A549 (cell line): Measurements from ENCODE around the gene EYA2. TPM values are rescaled to one million over a fixed set of nuclear protein-coding genes. Genes with fewer than 3 reads are reported as not detected.

ENCODE experiments used
- ATAC-seq, 2 experiments: fragments of 200-7000 bp in 1 of 2; fragments of >200 bp in 1 of 2; cut with Nextera tagmentation in 1 of 2; cut with Tn5 transposase in 1 of 2; 3 replicates each; pipeline versions ENCODE4 v1.8.0 to v1.9.1; 2018 to 2020; ENCODE audit warnings: mild to moderate bottlenecking in 1 of 2, moderate library complexity in 1 of 2
- CTCF ChIA-PET: fragments of 300-600 bp; sonication (Branson Sonifier 250); formaldehyde crosslinking; extraction: SDS; loops from one replicate; lab custom pipeline; 2021; ENCODE audit warnings: antibody characterized with exemption, inconsistent platforms; lab: Yijun Ruan, JAX
- POLR2A ChIA-PET: fragments of 350-600 bp; formaldehyde crosslinking; extraction: SDS; loops from one replicate; lab custom pipeline; 2021; ENCODE audit warnings: antibody characterized with exemption, inconsistent platforms; lab: Yijun Ruan, JAX
- DNase-seq, 2 experiments: peaks; one replicate each; pipeline versions ENCODE4 v3.0.0 to v3.0.0-alpha.2; 2011 to 2016; ENCODE audit warnings: low read depth in 1 of 2, low spot score in 1 of 2
- FAIRE-seq: peaks from 2 replicates; lab custom pipeline; 2011; peaks lifted over from hg19 to GRCh38; lab: Jason Lieb, UNC
- H3K27ac ChIP-seq, 2 experiments: fragments of >200 bp; sonication (Bioruptor Twin); formaldehyde crosslinking; 3 replicates each; pipeline ENCODE4 v1.5.1; 2016 to 2017
- H3K4me1 ChIP-seq: fragments of >200 bp; sonication (Bioruptor Twin); formaldehyde crosslinking; 3 replicates; pipeline ENCODE4 v1.6.1; 2016
- H3K4me2 ChIP-seq: fragments of >200 bp; sonication (Bioruptor Twin); formaldehyde crosslinking; 3 replicates; pipeline ENCODE4 v1.6.1; 2016
- H3K4me3 ChIP-seq: fragments of >200 bp; sonication (Bioruptor Twin); formaldehyde crosslinking; 3 replicates; pipeline ENCODE4 v1.5.1; 2016
- H3K9me3 ChIP-seq: fragments of >200 bp; sonication (Bioruptor Twin); formaldehyde crosslinking; 3 replicates; pipeline ENCODE4 v1.6.1; 2016
- CBX8 ChIP-seq: fragments of 200-600 bp; sonication (generic); IDR thresholded peaks from 2 replicates; pipeline ENCODE4 v1.6.1; 2016
- CHD2 ChIP-seq: fragments of 150-350 bp; IDR thresholded peaks from 2 replicates; pipeline ENCODE4 v1.6.1; 2014; ENCODE audit warnings: low read length; ENCODE audit not compliant: partially characterized antibody
- CHD4 ChIP-seq: fragments of 200-600 bp; sonication (generic); IDR thresholded peaks from 2 replicates; pipeline ENCODE4 v1.6.1; 2016; ENCODE audit warnings: antibody characterized with exemption, mild to moderate bottlenecking, borderline replicate concordance
- FOSL2 ChIP-seq, 2 experiments: fragments of 450-650 bp in 1 of 2; fragments of >200 bp in 1 of 2; sonication (Bioruptor Twin) in 1 of 2; formaldehyde crosslinking; IDR thresholded peaks; 2 replicates each; pipeline versions ENCODE4 v1.5.0 to v1.6.1; 2016 to 2020; ENCODE audit warnings: mild to moderate bottlenecking in 1 of 2, moderate library complexity in 1 of 2
- HDAC2 ChIP-seq: fragments of 200-600 bp; sonication (generic); IDR thresholded peaks from 2 replicates; pipeline ENCODE4 v1.6.1; 2016
- HOXA7 ChIP-seq: fragments of 250-450 bp; sonication (Bioruptor Pico); IDR thresholded peaks from 2 replicates; pipeline ENCODE4 v1.5.0; 2020; ENCODE audit warnings: mild to moderate bottlenecking, moderate library complexity
- HOXB5 ChIP-seq: fragments of 250-450 bp; sonication (Bioruptor Pico); IDR thresholded peaks from 2 replicates; pipeline ENCODE4 v1.5.0; 2020; ENCODE audit warnings: mild to moderate bottlenecking, moderate library complexity
- KDM1A ChIP-seq: fragments of 200-600 bp; sonication (generic); IDR thresholded peaks from 2 replicates; pipeline ENCODE4 v1.6.1; 2016; ENCODE audit warnings: low read depth, mild to moderate bottlenecking
- MAZ ChIP-seq: fragments of 150-350 bp; IDR thresholded peaks from 2 replicates; pipeline ENCODE4 v1.6.1; 2014; ENCODE audit warnings: antibody characterized with exemption, low read depth, low read length, borderline replicate concordance
- NFE2L2 ChIP-seq: fragments of 150-350 bp; conservative IDR thresholded peaks from 2 replicates; pipeline ENCODE4 v1.6.1; 2014; ENCODE audit warnings: low read length
- PHF8 ChIP-seq: fragments of 200-600 bp; sonication (generic); IDR thresholded peaks from 2 replicates; pipeline ENCODE4 v1.6.1; 2016; ENCODE audit warnings: low read depth, mild to moderate bottlenecking, antibody characterized with exemption, moderate library complexity, borderline replicate concordance
- POLR2AphosphoS2 ChIP-seq: conservative IDR thresholded peaks from 2 replicates; pipeline ENCODE4 v1.6.1; 2012; ENCODE audit warnings: low read length, improper control_type of control experiment, inconsistent platforms
- RAD21 ChIP-seq, 2 experiments: fragments of >200 bp in 1 of 2; sonication (Bioruptor Twin) in 1 of 2; formaldehyde crosslinking in 1 of 2; IDR thresholded peaks in 1 of 2; conservative IDR thresholded peaks in 1 of 2; 2 replicates in 1 of 2; 3 replicates in 1 of 2; pipeline ENCODE4 v1.6.1; 2012 to 2018; ENCODE audit warnings: inconsistent platforms in 1 of 2
- ZFP36 ChIP-seq: fragments of 450-650 bp; IDR thresholded peaks from 2 replicates; pipeline ENCODE4 v1.6.1; 2014; ENCODE audit warnings: borderline replicate concordance; ENCODE audit not compliant: partially characterized antibody
- ZNF302 ChIP-seq: fragments of 250-450 bp; sonication (Bioruptor Pico); IDR thresholded peaks from 2 replicates; pipeline ENCODE4 v1.9.0; 2021; ENCODE audit warnings: inconsistent platforms, mild to moderate bottlenecking, moderate library complexity
- whole genome bisulfite sequencing: methylation state at CpG from one replicate; pipeline ENCODE4 v1.1.6; 2017; ENCODE audit errors: missing lambda C conversion rate; 5-methylcytosine and 5-hydroxymethylcytosine counted together
- polyA plus RNA-seq, 4 experiments: library from polyadenylated mRNA; depleted of rRNA in 3 of 4; stranded (reverse); fragments of >200 nt; fragmentation: RNase III in 1 of 4; extraction: RNeasy Plus Mini Kit Qiagen cat#74134 plus additional on column Dnase treatment in 1 of 4; gene quantifications; 2 replicates in 3 of 4; 3 replicates in 1 of 4; pipeline ENCODE4 v1.2.3, GENCODE V29; 2011 to 2017
- TF ChIP-seq, protein P1 (sequence below): fragments of 250-450 bp; sonication (Bioruptor Pico); IDR thresholded peaks from 2 replicates; pipeline ENCODE4 v1.5.0; 2020; ENCODE audit warnings: low read depth, mild to moderate bottlenecking, moderate library complexity
- TF ChIP-seq, protein P2 (sequence below): fragments of 200-600 bp; sonication (generic); IDR thresholded peaks from 2 replicates; pipeline ENCODE4 v1.6.1; 2016; ENCODE audit warnings: antibody characterized with exemption, mild to moderate bottlenecking, moderate library complexity
- TF ChIP-seq, protein P3 (sequence below): fragments of >200 bp; sonication (Bioruptor Twin); formaldehyde crosslinking; IDR thresholded peaks from 3 replicates; pipeline ENCODE4 v1.5.1; 2016
- TF ChIP-seq, protein P4 (sequence below): fragments of 450-650 bp; IDR thresholded peaks from 2 replicates; pipeline ENCODE4 v1.6.1; 2014; ENCODE audit warnings: antibody characterized with exemption
- TF ChIP-seq, protein P5 (sequence below): fragments of 150-350 bp; IDR thresholded peaks from 2 replicates; pipeline ENCODE4 v1.6.1; 2014; ENCODE audit warnings: low read depth, mild to moderate bottlenecking, low read length

The EYA2 gene
- polyA plus RNA-seq, 2 of the 4 experiments (the other 2 are of a cell fraction), result 4.5 to 4.6 TPM

DNA sequence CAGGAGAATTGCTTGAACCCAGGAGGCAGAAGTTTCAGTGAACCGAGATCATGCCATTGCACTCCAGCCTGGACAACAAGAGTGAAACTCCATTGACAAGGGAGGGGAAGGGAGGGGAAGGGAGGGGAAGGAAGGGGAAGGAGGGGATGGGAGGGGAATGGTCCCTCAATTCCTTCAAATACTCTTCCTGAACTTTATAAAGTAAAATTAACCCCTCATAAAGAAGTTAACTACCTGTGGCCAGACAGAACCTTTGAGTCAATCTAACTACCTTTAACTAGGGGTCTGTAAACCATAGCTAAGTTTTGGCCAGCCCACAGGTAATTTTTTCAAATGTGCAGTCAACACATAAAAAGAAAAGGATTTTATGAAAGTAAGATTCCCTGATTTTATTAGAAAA, 330.8 kb downstream of the EYA2 start (continued):
- TF ChIP-seq, protein P1, sequence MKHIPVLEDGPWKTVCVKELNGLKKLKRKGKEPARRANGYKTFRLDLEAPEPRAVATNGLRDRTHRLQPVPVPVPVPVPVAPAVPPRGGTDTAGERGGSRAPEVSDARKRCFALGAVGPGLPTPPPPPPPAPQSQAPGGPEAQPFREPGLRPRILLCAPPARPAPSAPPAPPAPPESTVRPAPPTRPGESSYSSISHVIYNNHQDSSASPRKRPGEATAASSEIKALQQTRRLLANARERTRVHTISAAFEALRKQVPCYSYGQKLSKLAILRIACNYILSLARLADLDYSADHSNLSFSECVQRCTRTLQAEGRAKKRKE (CRISPR knock-in tag), result no peak
- TF ChIP-seq, all 56 proteins: peak for 0

DNA sequence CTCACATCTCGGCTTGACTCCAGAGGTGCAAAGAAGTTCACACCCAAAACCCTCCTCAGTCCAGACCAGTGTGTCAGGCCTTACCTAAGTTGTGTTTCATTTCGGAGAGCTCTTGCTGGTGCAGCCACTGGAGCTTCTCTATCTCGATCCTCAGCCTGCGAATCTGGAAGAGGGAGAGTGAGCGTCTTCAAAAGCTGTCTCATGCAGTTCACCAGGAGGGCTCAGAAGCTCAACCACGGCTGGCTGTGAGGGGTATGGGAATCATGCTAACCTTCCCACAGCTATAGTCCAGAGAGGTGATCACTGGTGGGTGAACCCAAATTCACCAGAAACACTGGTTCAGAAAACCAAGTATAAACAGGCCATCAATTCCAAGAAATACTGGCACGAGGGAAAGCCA, 332.5 kb downstream of the EYA2 start:
- CTCF ChIA-PET, result interaction anchor here (0.7 to 1.3 kb wide), 5 partner anchors 9 to 157 kb away, joined by 3 to 7 read pairs (median 4); no protein-coding TSS in a partner anchor

More for the DNA sequence above, 332.5 kb downstream of the EYA2 start:
- Histone ChIP-seq H3K4me3 (no peak overlapping the region), H3K9me3 (no peaks in the 10 kb centered on the region), H3K27ac (no peak overlapping the region), H3K4me1 (peaks cover 5% of the 10 kb centered on the region; the same call in 1 of the 3 replicates), H3K4me2 (no peak overlapping the region)
- POLR2A ChIA-PET, result no interaction called here
- TF ChIP-seq CHD2 (no peak), CBX8 (no peak), ZNF302 (no peak), CHD4 (no peak), HOXB5 (CRISPR knock-in tag) (no peak), POLR2AphosphoS2 (no peak), RAD21 (conservative IDR thresholded peaks at IDR 0.05 in 1 of 2, IDR thresholded peaks at IDR 0.05 in 1 of 2) (no peak), NFE2L2 (no peak), PHF8 (no peak), HDAC2 (no peak), HOXA7 (CRISPR knock-in tag) (no peak), KDM1A (no peak), FOSL2 (IDR thresholded peaks at IDR 0.05) (no peak), FOSL2 (CRISPR knock-in tag; IDR thresholded peaks at IDR 0.05) (no peak), ZFP36 (no peak), MAZ (no peak)
- TF ChIP-seq, protein P2, sequence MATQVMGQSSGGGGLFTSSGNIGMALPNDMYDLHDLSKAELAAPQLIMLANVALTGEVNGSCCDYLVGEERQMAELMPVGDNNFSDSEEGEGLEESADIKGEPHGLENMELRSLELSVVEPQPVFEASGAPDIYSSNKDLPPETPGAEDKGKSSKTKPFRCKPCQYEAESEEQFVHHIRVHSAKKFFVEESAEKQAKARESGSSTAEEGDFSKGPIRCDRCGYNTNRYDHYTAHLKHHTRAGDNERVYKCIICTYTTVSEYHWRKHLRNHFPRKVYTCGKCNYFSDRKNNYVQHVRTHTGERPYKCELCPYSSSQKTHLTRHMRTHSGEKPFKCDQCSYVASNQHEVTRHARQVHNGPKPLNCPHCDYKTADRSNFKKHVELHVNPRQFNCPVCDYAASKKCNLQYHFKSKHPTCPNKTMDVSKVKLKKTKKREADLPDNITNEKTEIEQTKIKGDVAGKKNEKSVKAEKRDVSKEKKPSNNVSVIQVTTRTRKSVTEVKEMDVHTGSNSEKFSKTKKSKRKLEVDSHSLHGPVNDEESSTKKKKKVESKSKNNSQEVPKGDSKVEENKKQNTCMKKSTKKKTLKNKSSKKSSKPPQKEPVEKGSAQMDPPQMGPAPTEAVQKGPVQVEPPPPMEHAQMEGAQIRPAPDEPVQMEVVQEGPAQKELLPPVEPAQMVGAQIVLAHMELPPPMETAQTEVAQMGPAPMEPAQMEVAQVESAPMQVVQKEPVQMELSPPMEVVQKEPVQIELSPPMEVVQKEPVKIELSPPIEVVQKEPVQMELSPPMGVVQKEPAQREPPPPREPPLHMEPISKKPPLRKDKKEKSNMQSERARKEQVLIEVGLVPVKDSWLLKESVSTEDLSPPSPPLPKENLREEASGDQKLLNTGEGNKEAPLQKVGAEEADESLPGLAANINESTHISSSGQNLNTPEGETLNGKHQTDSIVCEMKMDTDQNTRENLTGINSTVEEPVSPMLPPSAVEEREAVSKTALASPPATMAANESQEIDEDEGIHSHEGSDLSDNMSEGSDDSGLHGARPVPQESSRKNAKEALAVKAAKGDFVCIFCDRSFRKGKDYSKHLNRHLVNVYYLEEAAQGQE, result no peak
- TF ChIP-seq, protein P3, sequence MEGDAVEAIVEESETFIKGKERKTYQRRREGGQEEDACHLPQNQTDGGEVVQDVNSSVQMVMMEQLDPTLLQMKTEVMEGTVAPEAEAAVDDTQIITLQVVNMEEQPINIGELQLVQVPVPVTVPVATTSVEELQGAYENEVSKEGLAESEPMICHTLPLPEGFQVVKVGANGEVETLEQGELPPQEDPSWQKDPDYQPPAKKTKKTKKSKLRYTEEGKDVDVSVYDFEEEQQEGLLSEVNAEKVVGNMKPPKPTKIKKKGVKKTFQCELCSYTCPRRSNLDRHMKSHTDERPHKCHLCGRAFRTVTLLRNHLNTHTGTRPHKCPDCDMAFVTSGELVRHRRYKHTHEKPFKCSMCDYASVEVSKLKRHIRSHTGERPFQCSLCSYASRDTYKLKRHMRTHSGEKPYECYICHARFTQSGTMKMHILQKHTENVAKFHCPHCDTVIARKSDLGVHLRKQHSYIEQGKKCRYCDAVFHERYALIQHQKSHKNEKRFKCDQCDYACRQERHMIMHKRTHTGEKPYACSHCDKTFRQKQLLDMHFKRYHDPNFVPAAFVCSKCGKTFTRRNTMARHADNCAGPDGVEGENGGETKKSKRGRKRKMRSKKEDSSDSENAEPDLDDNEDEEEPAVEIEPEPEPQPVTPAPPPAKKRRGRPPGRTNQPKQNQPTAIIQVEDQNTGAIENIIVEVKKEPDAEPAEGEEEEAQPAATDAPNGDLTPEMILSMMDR, result no peak
- TF ChIP-seq, protein P4, sequence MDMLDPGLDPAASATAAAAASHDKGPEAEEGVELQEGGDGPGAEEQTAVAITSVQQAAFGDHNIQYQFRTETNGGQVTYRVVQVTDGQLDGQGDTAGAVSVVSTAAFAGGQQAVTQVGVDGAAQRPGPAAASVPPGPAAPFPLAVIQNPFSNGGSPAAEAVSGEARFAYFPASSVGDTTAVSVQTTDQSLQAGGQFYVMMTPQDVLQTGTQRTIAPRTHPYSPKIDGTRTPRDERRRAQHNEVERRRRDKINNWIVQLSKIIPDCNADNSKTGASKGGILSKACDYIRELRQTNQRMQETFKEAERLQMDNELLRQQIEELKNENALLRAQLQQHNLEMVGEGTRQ, result no peak
- TF ChIP-seq, protein P5, sequence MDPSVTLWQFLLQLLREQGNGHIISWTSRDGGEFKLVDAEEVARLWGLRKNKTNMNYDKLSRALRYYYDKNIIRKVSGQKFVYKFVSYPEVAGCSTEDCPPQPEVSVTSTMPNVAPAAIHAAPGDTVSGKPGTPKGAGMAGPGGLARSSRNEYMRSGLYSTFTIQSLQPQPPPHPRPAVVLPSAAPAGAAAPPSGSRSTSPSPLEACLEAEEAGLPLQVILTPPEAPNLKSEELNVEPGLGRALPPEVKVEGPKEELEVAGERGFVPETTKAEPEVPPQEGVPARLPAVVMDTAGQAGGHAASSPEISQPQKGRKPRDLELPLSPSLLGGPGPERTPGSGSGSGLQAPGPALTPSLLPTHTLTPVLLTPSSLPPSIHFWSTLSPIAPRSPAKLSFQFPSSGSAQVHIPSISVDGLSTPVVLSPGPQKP, result no peak
- ATAC-seq, result no peak
- 90% methylated on average over 7 of the region's 7 CpGs for WGBS
- no peak for DNase-seq
- no peak for FAIRE-seq
